GM10266 (cell line): Measurements from ENCODE around the gene CCL24.

Experiments
- DNase-seq: peaks from one replicate; pipeline ENCODE4 v3.0.0; 2012; ENCODE audit errors: extremely low spot score
- CTCF ChIP-seq: IDR thresholded peaks from 2 replicates; pipeline ENCODE4 v1.5.1; 2012; ENCODE audit warnings: mild to moderate bottlenecking, low read depth; ENCODE audit not compliant: control insufficient read depth, insufficient read depth; ENCODE audit errors: missing control alignments

The CCL24 gene

GRCh38 chr7:75807452-75807851 is 6.2 kb downstream of the CCL24 start:
- DNase-seq = no peak
- no peak for TF ChIP-seq CTCF

- no peak for TF ChIP-seq CTCF
These were observed 6.9 kb downstream of the CCL24 start for GRCh38 chr7:75806560-75807307.

GRCh38 chr7:75804705-75805104 is 8.9 kb downstream of the CCL24 start:
- DNase-seq = no peak
- TF ChIP-seq CTCF = no peak

More at GRCh38 chr7:75806560-75807307, 6.9 kb downstream of the CCL24 start:
- DNase-seq = no peak

- TF ChIP-seq CTCF = no peak
- DNase-seq = no peak
These were observed 9.6 kb downstream of the CCL24 start for GRCh38 chr7:75804004-75804403.

- no peak for TF ChIP-seq CTCF
- DNase-seq = no peak
These were observed 11.1 kb downstream of the CCL24 start for GRCh38 chr7:75802552-75802821.

GRCh38 chr7:75798770-75799169 is 14.8 kb downstream of the CCL24 start:
- DNase-seq = no peak
- no peak for TF ChIP-seq CTCF

- DNase-seq = no peak
- no peak for TF ChIP-seq CTCF
These were observed 17.2 kb downstream of the CCL24 start for GRCh38 chr7:75796420-75796819.
